Upper lobe of left lung (tissue), 4 donors: Measurements from ENCODE around the gene FBP2.

Source experiments
- POLR2A ChIP-seq, 4 donors: fragments of 450-650 bp; IDR thresholded peaks; one replicate each; pipeline ENCODE4 v1.5.1; 2016 to 2017; ENCODE audit warnings: antibody characterized with exemption in 4 of 4, mild to moderate bottlenecking in 2 of 4
- POLR2AphosphoS5 ChIP-seq, 2 donors: sonication (generic); formaldehyde crosslinking; IDR thresholded peaks; one replicate each; pipeline ENCODE4 v1.5.1; 2017; ENCODE audit warnings: antibody characterized with exemption in 2 of 2
- TF ChIP-seq, protein P1 (sequence below), 6 experiments: fragments of 450-650 bp in 4 of 6; fragments of 200-600 bp in 2 of 6; sonication (generic) in 2 of 6; IDR thresholded peaks; one replicate each; pipeline ENCODE4 v1.5.1; 2016 to 2019; ENCODE audit warnings: antibody characterized with exemption in 6 of 6

DNA sequence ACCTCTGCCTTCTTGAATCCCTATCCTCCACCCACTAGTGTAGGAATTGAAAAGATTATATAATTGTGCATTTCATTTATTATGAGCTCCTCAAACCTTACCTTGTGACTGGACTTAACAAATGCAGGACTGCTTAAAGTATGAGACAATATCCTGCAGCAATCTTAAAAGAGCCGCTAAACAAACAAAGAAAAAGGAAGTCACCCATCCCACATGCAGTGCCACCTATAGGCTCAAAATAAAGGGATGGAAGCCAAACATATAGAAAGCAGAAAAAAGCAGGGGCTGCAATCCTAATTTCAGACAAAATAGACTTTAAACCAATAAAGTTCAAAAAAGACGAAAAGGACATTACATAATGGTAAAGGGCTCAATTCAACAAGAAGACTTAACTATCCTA, 30.1 kb downstream of the FBP2 start:
- TF ChIP-seq, protein P1, sequence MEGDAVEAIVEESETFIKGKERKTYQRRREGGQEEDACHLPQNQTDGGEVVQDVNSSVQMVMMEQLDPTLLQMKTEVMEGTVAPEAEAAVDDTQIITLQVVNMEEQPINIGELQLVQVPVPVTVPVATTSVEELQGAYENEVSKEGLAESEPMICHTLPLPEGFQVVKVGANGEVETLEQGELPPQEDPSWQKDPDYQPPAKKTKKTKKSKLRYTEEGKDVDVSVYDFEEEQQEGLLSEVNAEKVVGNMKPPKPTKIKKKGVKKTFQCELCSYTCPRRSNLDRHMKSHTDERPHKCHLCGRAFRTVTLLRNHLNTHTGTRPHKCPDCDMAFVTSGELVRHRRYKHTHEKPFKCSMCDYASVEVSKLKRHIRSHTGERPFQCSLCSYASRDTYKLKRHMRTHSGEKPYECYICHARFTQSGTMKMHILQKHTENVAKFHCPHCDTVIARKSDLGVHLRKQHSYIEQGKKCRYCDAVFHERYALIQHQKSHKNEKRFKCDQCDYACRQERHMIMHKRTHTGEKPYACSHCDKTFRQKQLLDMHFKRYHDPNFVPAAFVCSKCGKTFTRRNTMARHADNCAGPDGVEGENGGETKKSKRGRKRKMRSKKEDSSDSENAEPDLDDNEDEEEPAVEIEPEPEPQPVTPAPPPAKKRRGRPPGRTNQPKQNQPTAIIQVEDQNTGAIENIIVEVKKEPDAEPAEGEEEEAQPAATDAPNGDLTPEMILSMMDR (IDR thresholded peaks at IDR 0.05), result no peak
- no peak for TF ChIP-seq POLR2AphosphoS5 (IDR thresholded peaks at IDR 0.05)
- TF ChIP-seq POLR2A (IDR thresholded peaks at IDR 0.05), result no peak
